OCI-LY1 (cell line): ENCODE results near the gene DYRK1B.
A peak's percentile ranks its signal among the peaks of the same experiment; 100 is the strongest.

Experiments used
- H2AFZ ChIP-seq: fragments of 200-600 bp; sonication (generic), shearing (Covaris generic); 2 replicates; pipeline ENCODE4 v1.6.0; 2014; ENCODE audit warnings: antibody characterized with exemption, mild to moderate bottlenecking, low read length
- H3F3A ChIP-seq: fragments of 200-600 bp; sonication (generic), shearing (Covaris generic); 2 replicates; pipeline ENCODE4 v1.6.0; 2014; ENCODE audit warnings: mild to moderate bottlenecking, antibody characterized with exemption, low read length, moderate library complexity; ENCODE audit not compliant: insufficient read depth
- H3K27ac ChIP-seq: fragments of 200-600 bp; sonication (generic); 2 replicates; pipeline ENCODE4 v1.5.1; 2014; ENCODE audit warnings: low read length, mixed run types, mild to moderate bottlenecking, low read depth; ENCODE audit not compliant: poor library complexity, severe bottlenecking
- H3K27me3 ChIP-seq: fragments of 200-600 bp; sonication (generic); 2 replicates; pipeline ENCODE4 v1.6.0; 2014; ENCODE audit warnings: antibody characterized with exemption, mild to moderate bottlenecking, low read length, moderate library complexity; ENCODE audit not compliant: insufficient read depth
- H3K36me3 ChIP-seq: fragments of 200-600 bp; sonication (generic); 2 replicates; pipeline ENCODE4 v1.6.1; 2014; ENCODE audit warnings: mild to moderate bottlenecking, antibody characterized with exemption, low read length, moderate library complexity, mixed read lengths; ENCODE audit not compliant: insufficient read depth
- H3K4me1 ChIP-seq: fragments of 200-600 bp; sonication (generic); 2 replicates; pipeline ENCODE4 v1.5.1; 2014; ENCODE audit warnings: mild to moderate bottlenecking, low read length, moderate library complexity; ENCODE audit not compliant: insufficient read depth, severe bottlenecking
- H3K4me2 ChIP-seq: fragments of 200-600 bp; sonication (generic), shearing (Covaris generic); 2 replicates; pipeline ENCODE4 v1.6.1; 2014; ENCODE audit warnings: low read length
- H3K4me3 ChIP-seq: fragments of 200-600 bp; sonication (generic); 2 replicates; pipeline ENCODE4 v1.5.1; 2014; ENCODE audit warnings: low read length, low read depth, mild to moderate bottlenecking, mixed read lengths; ENCODE audit not compliant: poor library complexity, severe bottlenecking
- H3K79me2 ChIP-seq: fragments of 200-600 bp; shearing (Covaris generic); 2 replicates; pipeline ENCODE4 v1.6.1; 2016; ENCODE audit warnings: mixed run types, low read length, mixed read lengths; ENCODE audit not compliant: insufficient read depth
- H3K9ac ChIP-seq: fragments of 200-600 bp; sonication (generic), shearing (Covaris generic); 2 replicates; pipeline ENCODE4 v1.6.1; 2014; ENCODE audit warnings: mild to moderate bottlenecking, low read length, mixed read lengths
- H3K9me2 ChIP-seq: fragments of 200-600 bp; sonication (generic), shearing (Covaris generic); 2 replicates; pipeline ENCODE4 v1.6.1; 2014; ENCODE audit warnings: low read depth, mild to moderate bottlenecking, low read length, mixed read lengths
- H3K9me3 ChIP-seq: fragments of 200-600 bp; shearing (Covaris generic); 2 replicates; pipeline ENCODE4 v1.6.1; 2014; ENCODE audit warnings: low read length, mixed read lengths
- H4K20me1 ChIP-seq: fragments of 200-600 bp; sonication (generic), shearing (Covaris generic); 2 replicates; pipeline ENCODE4 v1.6.0; 2016; ENCODE audit warnings: mild to moderate bottlenecking, low read length; ENCODE audit not compliant: insufficient read depth
- CTCF ChIP-seq: fragments of 200-600 bp; sonication (generic), shearing (Covaris generic); IDR thresholded peaks from 2 replicates; pipeline ENCODE4 v1.5.1; 2017; ENCODE audit warnings: mild to moderate bottlenecking, antibody characterized with exemption, low read length, moderate library complexity, mixed read lengths
- EZH2 ChIP-seq: fragments of 200-600 bp; sonication (generic), shearing (Covaris generic); IDR thresholded peaks from 2 replicates; pipeline ENCODE4 v1.8.0; 2017; ENCODE audit warnings: borderline replicate concordance, mixed run types, mild to moderate bottlenecking, antibody characterized with exemption, low read length, moderate library complexity, mixed read lengths

DYRK1B gene

GRCh38 chr19:39833160-39833463 is 850 bp downstream of the DYRK1B start:
- Histone ChIP-seq H2AFZ (no peak overlapping the region), H3K9me3 (no peaks in the 10 kb centered on the region), H3F3A (no peaks in the 10 kb centered on the region), H3K36me3 (peaks cover 74% of the 10 kb centered on the region), H3K9ac (peak overlapping the region; percentile 32; the same call in 1 of the 2 replicates), H3K79me2 (no peaks in the 10 kb centered on the region), H3K27ac (peak overlapping the region; percentile 1), H4K20me1 (no peaks in the 10 kb centered on the region), H3K4me1 (peaks cover 13% of the 10 kb centered on the region), H3K9me2 (no peaks in the 10 kb centered on the region), H3K4me3 (peak overlapping the region; percentile 69), H3K27me3 (no peaks in the 10 kb centered on the region), H3K4me2 (peak overlapping the region; percentile 78)
- no peak for TF ChIP-seq CTCF
- no peak for TF ChIP-seq EZH2

GRCh38 chr19:39832341-39833083 is 1.4 kb downstream of the DYRK1B start:
- H3K4me3 ChIP-seq: peak overlapping the region; percentile 69
- H3K4me1 ChIP-seq: peaks cover 13% of the 10 kb centered on the region
- H4K20me1 ChIP-seq: no peaks in the 10 kb centered on the region
- H3K4me2 ChIP-seq: no peak overlapping the region
- no peaks in the 10 kb centered on the region for H3K9me3 ChIP-seq
- H3K27ac ChIP-seq: peak overlapping the region; percentile 1
- no peaks in the 10 kb centered on the region for H3K27me3 ChIP-seq
- no peak overlapping the region for H2AFZ ChIP-seq
- H3K9me2 ChIP-seq: no peaks in the 10 kb centered on the region
- peak overlapping the region; percentile 32; the same call in 1 of the 2 replicates for H3K9ac ChIP-seq
- no peaks in the 10 kb centered on the region for H3K79me2 ChIP-seq
- TF ChIP-seq EZH2 (no peak), CTCF (no peak)
- H3F3A ChIP-seq: no peaks in the 10 kb centered on the region
- H3K36me3 ChIP-seq: peaks cover 74% of the 10 kb centered on the region

- Histone ChIP-seq H3K36me3 (peaks cover 73% of the 10 kb centered on the region), H4K20me1 (no peaks in the 10 kb centered on the region), H3K9ac (no peak overlapping the region), H3K9me3 (no peaks in the 10 kb centered on the region), H3F3A (no peaks in the 10 kb centered on the region), H3K79me2 (no peaks in the 10 kb centered on the region), H3K4me2 (no peak overlapping the region), H3K27me3 (no peaks in the 10 kb centered on the region), H3K4me3 (no peak overlapping the region), H3K27ac (no peak overlapping the region), H3K9me2 (no peaks in the 10 kb centered on the region), H2AFZ (no peak overlapping the region), H3K4me1 (peaks cover 13% of the 10 kb centered on the region)
- TF ChIP-seq EZH2 (no peak), CTCF (no peak)
Measured at GRCh38 chr19:39831679-39832078, 2.3 kb downstream of the DYRK1B start.
